ENCODE data around the gene CINP. TPM values are rescaled to one million over a fixed set of nuclear protein-coding genes. Genes with fewer than 3 reads are reported as not detected.
A peak's percentile ranks its signal among the peaks of the same experiment; 100 is the strongest.

CINP gene
- total RNA-seq, 4 donors from 2014 or later: 28.3 to 35.1 (median 29.4) TPM

DNA sequence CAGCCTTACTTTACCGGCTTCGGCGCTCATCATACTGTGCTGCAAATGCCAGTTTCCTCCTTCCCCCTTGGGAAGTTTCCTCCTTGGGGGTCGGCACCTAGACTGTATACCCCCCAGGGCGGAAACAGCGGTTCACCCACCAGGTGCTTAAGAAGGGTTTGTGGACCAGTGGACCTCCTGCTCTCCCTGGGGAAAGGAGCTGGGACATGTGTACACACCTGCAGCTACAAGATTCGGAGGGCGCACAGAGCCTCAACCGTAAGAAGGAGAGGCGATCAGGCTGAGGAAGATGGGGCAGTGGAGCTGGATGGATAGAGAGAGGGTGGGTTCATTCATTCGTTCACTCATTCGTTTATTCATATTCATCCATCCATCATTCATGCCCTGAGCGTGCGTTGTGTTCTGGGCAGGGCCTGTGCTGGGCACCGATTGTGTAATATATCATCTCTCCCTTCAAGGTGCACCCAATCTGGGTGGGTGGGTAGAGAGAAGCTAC is 43.9 kb downstream of the CINP start:
- no peak for DNase-seq (ENCODE audit: low spot score in 2 of 2)
- peak overlapping the region; percentile 82 for H3K4me3 ChIP-seq
- H3K36me3 ChIP-seq: no peaks in the 10 kb centered on the region
- H3K9me3 ChIP-seq: no peaks in the 10 kb centered on the region
- no peaks in the 10 kb centered on the region for H3K27me3 ChIP-seq
- peak overlapping the region; percentile 90 for H3K27ac ChIP-seq
- peaks cover 56% of the 10 kb centered on the region for H3K4me1 ChIP-seq
- TF ChIP-seq, protein P1, sequence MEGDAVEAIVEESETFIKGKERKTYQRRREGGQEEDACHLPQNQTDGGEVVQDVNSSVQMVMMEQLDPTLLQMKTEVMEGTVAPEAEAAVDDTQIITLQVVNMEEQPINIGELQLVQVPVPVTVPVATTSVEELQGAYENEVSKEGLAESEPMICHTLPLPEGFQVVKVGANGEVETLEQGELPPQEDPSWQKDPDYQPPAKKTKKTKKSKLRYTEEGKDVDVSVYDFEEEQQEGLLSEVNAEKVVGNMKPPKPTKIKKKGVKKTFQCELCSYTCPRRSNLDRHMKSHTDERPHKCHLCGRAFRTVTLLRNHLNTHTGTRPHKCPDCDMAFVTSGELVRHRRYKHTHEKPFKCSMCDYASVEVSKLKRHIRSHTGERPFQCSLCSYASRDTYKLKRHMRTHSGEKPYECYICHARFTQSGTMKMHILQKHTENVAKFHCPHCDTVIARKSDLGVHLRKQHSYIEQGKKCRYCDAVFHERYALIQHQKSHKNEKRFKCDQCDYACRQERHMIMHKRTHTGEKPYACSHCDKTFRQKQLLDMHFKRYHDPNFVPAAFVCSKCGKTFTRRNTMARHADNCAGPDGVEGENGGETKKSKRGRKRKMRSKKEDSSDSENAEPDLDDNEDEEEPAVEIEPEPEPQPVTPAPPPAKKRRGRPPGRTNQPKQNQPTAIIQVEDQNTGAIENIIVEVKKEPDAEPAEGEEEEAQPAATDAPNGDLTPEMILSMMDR (IDR thresholded peaks at IDR 0.05): no peak
- TF ChIP-seq EP300 (IDR thresholded peaks at IDR 0.05): no peak
- TF ChIP-seq POLR2A (IDR thresholded peaks at IDR 0.05): no peak
- no peak for TF ChIP-seq POLR2AphosphoS5 (IDR thresholded peaks at IDR 0.05)
- WGBS: 64% methylated on average over 15 of the region's 15 CpGs

DNA sequence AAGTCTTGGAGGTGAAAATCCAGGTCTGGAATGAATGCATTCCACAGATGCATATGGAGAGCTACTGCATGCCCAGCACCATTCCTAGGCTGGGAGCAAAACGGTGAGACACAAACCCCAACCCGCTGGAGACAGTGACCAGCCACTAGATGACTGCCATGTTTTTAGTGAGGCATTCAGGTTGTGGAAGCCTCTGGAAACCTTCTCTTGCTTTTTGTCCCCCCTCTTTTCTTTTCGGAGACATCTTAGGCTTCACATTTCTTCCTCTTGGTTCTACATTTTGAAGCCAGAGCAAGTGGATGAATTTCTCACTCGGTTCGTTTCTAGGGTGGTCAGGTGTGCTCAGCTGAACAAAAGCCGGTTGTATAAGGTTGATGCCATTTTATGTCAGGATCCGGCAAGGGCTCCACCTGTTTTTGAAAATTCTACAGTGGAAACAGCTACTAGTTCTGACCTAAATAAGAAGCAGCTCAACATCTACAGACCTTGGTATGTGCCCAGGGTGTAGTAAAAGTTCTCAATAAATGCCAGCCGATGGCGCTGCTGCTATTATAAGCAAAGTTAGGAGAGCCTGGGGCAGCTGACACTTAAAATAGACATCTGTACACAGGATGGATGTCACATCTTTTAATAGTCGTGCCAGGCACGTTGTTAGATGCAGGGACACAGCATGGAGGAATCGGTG is 45.0 kb downstream of the CINP start:
- H3K4me1 ChIP-seq: peaks cover 54% of the 10 kb centered on the region
- H3K9me3 ChIP-seq: no peaks in the 10 kb centered on the region
- peak overlapping the region; percentile 55 for H3K4me3 ChIP-seq
- no peak for DNase-seq (ENCODE audit: low spot score in 2 of 2)
- H3K36me3 ChIP-seq: no peaks in the 10 kb centered on the region
- 36% methylated on average over 12 of the region's 12 CpGs for WGBS
- TF ChIP-seq, protein P1 (IDR thresholded peaks at IDR 0.05): no peak
- peak overlapping the region; percentile 75 for H3K27ac ChIP-seq
- H3K27me3 ChIP-seq: no peaks in the 10 kb centered on the region

DNA sequence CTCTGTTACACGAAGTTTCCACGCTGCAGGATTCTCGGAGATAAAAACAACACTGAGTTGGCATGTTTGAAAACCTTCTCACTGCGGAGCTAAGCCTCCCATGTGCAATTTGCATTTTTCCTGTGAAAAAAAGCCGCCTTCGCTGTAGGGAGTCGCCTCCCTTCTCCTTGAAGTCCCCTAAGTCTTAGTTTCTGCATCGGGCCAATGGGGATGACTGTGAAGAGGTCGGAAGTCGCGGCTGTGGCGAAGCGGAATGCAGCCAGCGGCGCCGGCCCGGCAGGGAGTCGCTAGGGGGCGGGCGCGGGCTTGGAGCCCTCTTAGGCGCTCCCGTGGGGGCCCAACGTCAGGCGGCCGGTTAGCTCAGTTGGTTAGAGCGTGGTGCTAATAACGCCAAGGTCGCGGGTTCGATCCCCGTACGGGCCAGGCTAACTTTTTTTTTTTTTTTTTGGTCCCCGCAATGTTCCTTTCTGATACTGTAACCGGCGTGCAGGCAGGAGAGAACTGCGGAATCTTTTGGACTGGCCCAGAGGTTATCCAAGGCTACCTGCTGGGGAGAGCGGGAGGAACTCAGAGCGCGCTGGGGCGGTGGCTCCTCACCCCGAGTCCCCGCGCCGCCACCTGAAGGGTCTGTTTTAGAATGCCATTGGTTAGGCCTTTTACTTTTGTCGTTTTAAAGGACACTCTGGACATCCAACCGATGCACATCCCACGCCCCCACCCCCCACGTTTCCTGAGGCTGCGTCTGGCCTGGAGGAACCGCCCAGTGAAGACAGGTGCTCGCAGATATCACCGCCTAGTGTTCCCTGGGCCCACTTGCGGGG is 45.7 kb downstream of the CINP start:
- Histone ChIP-seq H3K9me3 (no peaks in the 10 kb centered on the region), H3K27ac (peak overlapping the region; percentile 75), H3K4me3 (peak overlapping the region; percentile 55), H3K27me3 (no peaks in the 10 kb centered on the region), H3K4me1 (peaks cover 54% of the 10 kb centered on the region), H3K36me3 (no peaks in the 10 kb centered on the region)
- peak; percentile 97 for DNase-seq (ENCODE audit: low spot score in 2 of 2)
- no peak for TF ChIP-seq POLR2A (IDR thresholded peaks at IDR 0.05)
- peak in 2 of 3 donors; percentile 64 to 98 for TF ChIP-seq POLR2AphosphoS5 (IDR thresholded peaks at IDR 0.05)
- TF ChIP-seq, protein P1 (IDR thresholded peaks at IDR 0.05): peak; percentile 69 to 85
- WGBS: 0% methylated on average over 33 of the region's 54 CpGs

- WGBS: 2% methylated on average over 10 of the region's 10 CpGs
- Histone ChIP-seq H3K36me3 (no peaks in the 10 kb centered on the region), H3K4me1 (peaks cover 54% of the 10 kb centered on the region), H3K27me3 (no peaks in the 10 kb centered on the region), H3K4me3 (peak overlapping the region; percentile 55), H3K9me3 (no peaks in the 10 kb centered on the region), H3K27ac (peak overlapping the region; percentile 75)
- no peak for TF ChIP-seq EP300 (IDR thresholded peaks at IDR 0.05)
- no peak for TF ChIP-seq POLR2A (IDR thresholded peaks at IDR 0.05)
- TF ChIP-seq POLR2AphosphoS5 (IDR thresholded peaks at IDR 0.05): no peak
- TF ChIP-seq, protein P1 (IDR thresholded peaks at IDR 0.05): no peak
- no peak for DNase-seq (ENCODE audit: low spot score in 2 of 2)
Observed at GRCh38 chr14:102316338-102316742, 46.4 kb downstream of the CINP start.

- H3K27me3 ChIP-seq: no peaks in the 10 kb centered on the region
- H3K27ac ChIP-seq: no peak overlapping the region
- H3K4me1 ChIP-seq: peaks cover 42% of the 10 kb centered on the region
- TF ChIP-seq, protein P1 (IDR thresholded peaks at IDR 0.05): no peak
- no peak for TF ChIP-seq POLR2A (IDR thresholded peaks at IDR 0.05)
- DNase-seq (ENCODE audit: low spot score in 2 of 2): no peak
- H3K9me3 ChIP-seq: no peaks in the 10 kb centered on the region
- no peaks in the 10 kb centered on the region for H3K36me3 ChIP-seq
- no peak overlapping the region for H3K4me3 ChIP-seq
- WGBS: 94% methylated on average over 6 of the region's 6 CpGs
Observed at GRCh38 chr14:102315121-102315520, 47.6 kb downstream of the CINP start.

Measured in suprapubic skin (tissue), 4 donors.